Mucosa of stomach (tissue), 1 donor: ENCODE results near the gene KCNQ1.

Experiments used
- H3K27me3 ChIP-seq: one replicate; pipeline ENCODE4 v1.7.0; 2013; ENCODE audit warnings: mild to moderate bottlenecking, low read length; ENCODE audit not compliant: control insufficient read depth, insufficient read depth
- H3K36me3 ChIP-seq: one replicate; pipeline ENCODE4 v1.7.0; 2013; ENCODE audit warnings: low read length; ENCODE audit not compliant: control insufficient read depth, insufficient read depth
- H3K4me1 ChIP-seq: one replicate; pipeline ENCODE4 v1.7.0; 2013; ENCODE audit warnings: mild to moderate bottlenecking, low read length; ENCODE audit not compliant: control insufficient read depth, insufficient read depth
- H3K4me3 ChIP-seq: one replicate; pipeline ENCODE4 v1.7.0; 2013; ENCODE audit warnings: low read length
- H3K9ac ChIP-seq: one replicate; pipeline ENCODE4 v1.7.0; 2013; ENCODE audit warnings: mild to moderate bottlenecking, low read length, moderate library complexity
- H3K9me3 ChIP-seq: one replicate; pipeline ENCODE4 v1.7.0; 2013; ENCODE audit warnings: mild to moderate bottlenecking, low read length, moderate library complexity; ENCODE audit not compliant: control insufficient read depth
- donor health status: Pancreatic carcinoma.

Gene KCNQ1

DNA sequence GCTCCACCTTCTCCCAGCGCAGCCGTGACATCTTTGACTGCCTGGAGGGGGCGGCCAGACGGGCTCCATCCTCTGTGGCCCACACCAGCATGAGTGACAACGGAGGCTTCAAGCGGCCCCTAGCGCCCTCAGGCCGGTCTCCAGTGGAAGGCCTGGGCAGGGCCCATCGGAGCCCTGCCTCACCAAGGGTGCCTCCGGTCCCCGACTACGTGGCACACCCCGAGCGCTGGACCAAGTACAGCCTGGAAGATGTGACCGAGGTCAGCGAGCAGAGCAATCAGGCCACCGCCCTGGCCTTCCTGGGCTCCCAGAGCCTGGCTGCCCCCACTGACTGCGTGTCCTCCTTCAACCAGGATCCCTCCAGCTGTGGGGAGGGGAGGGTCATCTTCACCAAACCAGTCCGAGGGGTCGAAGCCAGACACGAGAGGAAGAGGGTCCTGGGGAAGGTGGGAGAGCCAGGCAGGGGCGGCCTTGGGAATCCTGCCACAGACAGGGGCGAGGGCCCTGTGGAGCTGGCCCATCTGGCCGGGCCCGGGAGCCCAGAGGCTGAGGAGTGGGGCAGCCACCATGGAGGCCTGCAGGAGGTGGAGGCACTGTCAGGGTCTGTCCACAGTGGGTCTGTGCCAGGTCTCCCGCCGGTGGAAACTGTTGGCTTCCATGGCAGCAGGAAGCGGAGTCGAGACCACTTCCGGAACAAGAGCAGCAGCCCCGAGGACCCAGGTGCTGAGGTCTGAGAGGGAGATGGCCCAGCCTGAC is 41.7 kb upstream of the KCNQ1 start:
- Histone ChIP-seq H3K36me3 (no peaks in the 10 kb centered on the region), H3K9ac (no peak overlapping the region), H3K4me3 (no peak overlapping the region)

GRCh38 chr11:2404735-2405196 is 40.0 kb upstream of the KCNQ1 start:
- no peaks in the 10 kb centered on the region for H3K36me3 ChIP-seq
- no peak overlapping the region for H3K4me3 ChIP-seq
- H3K27me3 ChIP-seq: peaks cover 13% of the 10 kb centered on the region
- H3K4me1 ChIP-seq: peaks cover 13% of the 10 kb centered on the region
- no peaks in the 10 kb centered on the region for H3K9me3 ChIP-seq
- no peak overlapping the region for H3K9ac ChIP-seq

More for the DNA sequence above, 41.7 kb upstream of the KCNQ1 start:
- no peaks in the 10 kb centered on the region for H3K9me3 ChIP-seq
- peaks cover 24% of the 10 kb centered on the region for H3K4me1 ChIP-seq
- H3K27me3 ChIP-seq: no peaks in the 10 kb centered on the region

GRCh38 chr11:2406451-2406850 is 38.4 kb upstream of the KCNQ1 start:
- no peak overlapping the region for H3K9ac ChIP-seq
- H3K4me1 ChIP-seq: peaks cover 10% of the 10 kb centered on the region
- H3K36me3 ChIP-seq: no peaks in the 10 kb centered on the region
- no peak overlapping the region for H3K4me3 ChIP-seq
- H3K9me3 ChIP-seq: no peaks in the 10 kb centered on the region
- H3K27me3 ChIP-seq: peaks cover 20% of the 10 kb centered on the region

DNA sequence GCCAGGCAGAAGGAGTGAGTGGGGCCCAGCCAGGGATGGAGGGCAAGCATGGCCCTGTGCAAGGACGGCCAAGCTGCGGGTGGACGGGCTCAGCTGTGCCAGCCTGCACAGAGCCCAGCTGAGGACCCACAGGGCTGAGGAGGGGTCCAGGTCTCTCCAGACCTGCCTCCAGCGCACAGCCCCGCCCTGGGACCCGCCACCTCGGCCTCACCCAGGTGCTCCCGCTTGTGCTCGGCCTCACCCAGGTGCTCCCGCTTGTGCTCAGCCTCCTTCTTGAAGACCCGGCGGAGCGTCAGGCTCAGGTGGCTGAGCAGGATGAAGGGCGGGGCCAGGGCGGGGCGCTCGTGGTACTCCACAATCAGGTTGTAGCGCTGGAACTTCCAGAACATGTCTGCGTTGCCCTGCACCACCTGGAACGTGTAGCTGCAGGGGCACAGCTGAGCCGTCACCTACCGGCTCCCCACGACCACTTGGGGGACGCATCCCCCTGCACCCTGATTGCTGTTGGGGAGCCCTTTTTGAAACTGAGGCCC is 37.9 kb upstream of the KCNQ1 start:
- peaks cover 5% of the 10 kb centered on the region for H3K4me1 ChIP-seq
- peaks cover 20% of the 10 kb centered on the region for H3K27me3 ChIP-seq
- no peaks in the 10 kb centered on the region for H3K36me3 ChIP-seq
- H3K9ac ChIP-seq: no peak overlapping the region
- H3K9me3 ChIP-seq: no peaks in the 10 kb centered on the region
- H3K4me3 ChIP-seq: no peak overlapping the region

- no peaks in the 10 kb centered on the region for H3K36me3 ChIP-seq
- H3K9me3 ChIP-seq: no peaks in the 10 kb centered on the region
- peaks cover 3% of the 10 kb centered on the region for H3K4me1 ChIP-seq
- H3K9ac ChIP-seq: no peak overlapping the region
- no peak overlapping the region for H3K4me3 ChIP-seq
- H3K27me3 ChIP-seq: peaks cover 20% of the 10 kb centered on the region
These were observed 36.1 kb upstream of the KCNQ1 start for GRCh38 chr11:2408671-2409070.

DNA sequence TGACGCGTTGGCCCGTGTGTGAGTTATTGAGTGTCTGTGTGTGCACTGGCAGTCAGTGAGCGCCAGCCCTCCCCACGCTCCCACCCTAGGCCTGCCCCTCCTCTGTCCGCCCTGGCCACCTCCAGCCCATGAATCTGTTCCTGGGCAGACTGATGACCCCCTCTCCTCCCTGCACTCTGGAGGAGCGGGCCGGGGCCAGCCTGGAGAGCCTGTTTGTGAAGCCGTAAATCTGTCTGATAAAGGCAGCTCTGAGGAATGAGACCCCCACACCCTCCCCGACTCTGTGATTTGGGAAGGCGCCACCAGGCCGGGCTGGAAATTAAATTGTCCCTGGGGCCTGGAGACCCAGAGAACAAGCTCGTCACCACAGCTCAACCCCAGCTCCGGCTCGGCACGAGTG is 35.7 kb upstream of the KCNQ1 start:
- Histone ChIP-seq H3K27me3 (peaks cover 20% of the 10 kb centered on the region), H3K36me3 (no peaks in the 10 kb centered on the region), H3K9ac (no peak overlapping the region), H3K9me3 (no peaks in the 10 kb centered on the region), H3K4me1 (peaks cover 3% of the 10 kb centered on the region), H3K4me3 (no peak overlapping the region)

DNA sequence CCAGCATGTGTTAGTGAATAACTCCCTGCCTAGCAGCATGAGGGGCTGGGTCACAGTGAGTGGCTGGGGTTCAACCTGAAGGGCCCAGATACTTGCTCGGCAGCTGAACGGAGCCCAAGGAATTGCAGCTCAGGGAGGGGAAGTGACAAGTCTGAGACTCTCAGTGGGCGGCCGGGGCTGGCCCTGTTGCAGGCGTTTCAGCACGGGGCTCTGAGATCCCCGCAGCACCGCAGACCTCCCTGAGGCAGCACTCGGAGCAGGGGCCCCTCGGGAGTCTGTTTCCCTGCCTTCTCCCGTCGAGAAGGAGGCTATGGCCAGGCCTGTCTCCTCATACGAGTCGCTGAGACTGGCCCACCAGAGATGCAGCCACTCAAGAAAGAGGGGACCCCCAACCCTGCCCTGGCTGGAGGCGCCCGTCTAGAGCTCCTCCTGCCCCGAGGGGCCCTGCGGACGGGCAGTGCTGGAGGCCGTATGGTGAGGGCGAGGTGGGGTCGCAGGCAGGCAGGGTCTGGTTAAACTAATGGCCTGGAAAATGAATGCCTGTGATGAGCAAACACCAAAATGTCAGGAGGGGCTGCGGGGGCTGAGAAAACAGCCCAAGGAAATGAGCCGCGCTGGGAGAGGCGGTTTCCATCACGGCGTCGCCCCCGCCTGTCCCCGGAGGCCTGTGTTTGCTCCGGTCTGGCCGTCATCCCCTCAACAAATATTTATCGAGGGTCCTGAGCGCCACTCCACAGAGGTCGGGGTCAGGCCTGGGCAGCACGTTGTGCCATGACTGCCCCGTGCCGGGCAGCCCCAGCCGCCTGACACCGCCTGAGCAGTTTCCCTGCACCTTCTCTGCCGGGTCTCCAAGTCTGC is 35.0 kb upstream of the KCNQ1 start:
- peaks cover 20% of the 10 kb centered on the region for H3K27me3 ChIP-seq
- no peaks in the 10 kb centered on the region for H3K9me3 ChIP-seq
- no peak overlapping the region for H3K9ac ChIP-seq
- H3K4me1 ChIP-seq: peaks cover 3% of the 10 kb centered on the region
- no peaks in the 10 kb centered on the region for H3K36me3 ChIP-seq
- H3K4me3 ChIP-seq: no peak overlapping the region

DNA sequence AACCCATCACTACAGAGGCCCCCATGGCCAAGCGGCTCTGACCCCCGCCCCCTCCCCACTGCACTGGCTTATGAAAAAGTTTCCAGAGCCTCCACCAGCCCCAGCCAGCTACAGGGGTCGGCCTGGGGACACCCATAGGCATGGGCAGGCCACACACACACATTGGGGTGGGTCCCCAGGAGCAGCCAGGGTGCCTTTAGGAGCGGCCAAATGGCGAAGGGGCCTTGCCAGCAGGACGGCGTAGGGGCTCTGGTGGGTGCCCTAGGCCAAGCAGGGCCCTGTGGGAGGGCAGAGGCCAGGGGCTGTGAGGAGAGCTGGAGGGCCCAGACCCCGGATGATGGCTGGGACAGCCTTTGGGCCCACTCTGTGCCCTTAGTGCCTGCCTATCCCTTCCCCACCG is 34.2 kb upstream of the KCNQ1 start:
- peaks cover 3% of the 10 kb centered on the region for H3K4me1 ChIP-seq
- H3K36me3 ChIP-seq: no peaks in the 10 kb centered on the region
- no peak overlapping the region for H3K4me3 ChIP-seq
- H3K9me3 ChIP-seq: no peaks in the 10 kb centered on the region
- peaks cover 20% of the 10 kb centered on the region for H3K27me3 ChIP-seq
- no peak overlapping the region for H3K9ac ChIP-seq

GRCh38 chr11:2411446-2412305 is 33.1 kb upstream of the KCNQ1 start:
- H3K36me3 ChIP-seq: no peaks in the 10 kb centered on the region
- H3K9ac ChIP-seq: no peak overlapping the region
- peaks cover 20% of the 10 kb centered on the region for H3K27me3 ChIP-seq
- no peaks in the 10 kb centered on the region for H3K9me3 ChIP-seq
- H3K4me3 ChIP-seq: no peak overlapping the region
- peaks cover 3% of the 10 kb centered on the region for H3K4me1 ChIP-seq

- Histone ChIP-seq H3K36me3 (no peaks in the 10 kb centered on the region), H3K9me3 (no peaks in the 10 kb centered on the region), H3K4me3 (no peak overlapping the region), H3K4me1 (peaks cover 1% of the 10 kb centered on the region), H3K9ac (no peak overlapping the region), H3K27me3 (peaks cover 20% of the 10 kb centered on the region)
These were observed 32.5 kb upstream of the KCNQ1 start for GRCh38 chr11:2412323-2412722.

- H3K27me3 ChIP-seq: peaks cover 12% of the 10 kb centered on the region
- H3K4me3 ChIP-seq: no peak overlapping the region
- H3K9me3 ChIP-seq: no peaks in the 10 kb centered on the region
- no peaks in the 10 kb centered on the region for H3K4me1 ChIP-seq
- H3K36me3 ChIP-seq: no peaks in the 10 kb centered on the region
- no peak overlapping the region for H3K9ac ChIP-seq
These were observed 30.8 kb upstream of the KCNQ1 start for GRCh38 chr11:2413742-2414579.
